GM12865 (cell line): ENCODE data around the gene TNS2.
A peak's percentile ranks its signal among the peaks of the same experiment; 100 is the strongest.
"Not testable (repeated sequence)": the region's sequence is repeated elsewhere in the genome, so short reads cannot be mapped to it uniquely, and the experiment has no call there.

ENCODE experiments used
- DNase-seq: peaks from one replicate; pipeline ENCODE4 v3.0.0; 2010; ENCODE audit warnings: low read depth
- H3K4me3 ChIP-seq: 2 replicates; pipeline ENCODE4 v1.5.1; 2011; ENCODE audit warnings: mild to moderate bottlenecking, low read depth, low read length, control low read depth
- CTCF ChIP-seq: IDR thresholded peaks from 2 replicates; pipeline ENCODE4 v1.5.1; 2011; ENCODE audit warnings: low read length, control low read depth, low read depth, inconsistent platforms; ENCODE audit not compliant: insufficient read depth; ENCODE audit errors: missing control alignments

TNS2 gene

GRCh38 chr12:53103860-53104305, 54.0 kb downstream of the TNS2 start:
- DNase-seq, result peak; percentile 62
- H3K4me3 ChIP-seq, result no peak overlapping the region
- no peak for TF ChIP-seq CTCF

GRCh38 chr12:53105256-53105655, 55.4 kb downstream of the TNS2 start:
- no peak for TF ChIP-seq CTCF
- no peak for DNase-seq
- H3K4me3 ChIP-seq, result no peak overlapping the region

GRCh38 chr12:53105712-53106439, 56.0 kb downstream of the TNS2 start:
- TF ChIP-seq CTCF, result no peak
- H3K4me3 ChIP-seq, result no peak overlapping the region
- DNase-seq, result no peak

- no peak for DNase-seq
- no peak for TF ChIP-seq CTCF
- no peak overlapping the region for H3K4me3 ChIP-seq
Measured at GRCh38 chr12:53107122-53107521, 57.3 kb downstream of the TNS2 start.

GRCh38 chr12:53112431-53112830, 62.6 kb downstream of the TNS2 start:
- not testable (repeated sequence) for H3K4me3 ChIP-seq, DNase-seq

- DNase-seq, result no peak
- no peak overlapping the region for H3K4me3 ChIP-seq
- TF ChIP-seq CTCF, result no peak
Measured at GRCh38 chr12:53113136-53113705, 63.4 kb downstream of the TNS2 start.

- TF ChIP-seq CTCF, result no peak
- H3K4me3 ChIP-seq, result no peak overlapping the region
- DNase-seq, result no peak
Measured at GRCh38 chr12:53113951-53114350, 64.1 kb downstream of the TNS2 start.
